HG02884 (cell line): ENCODE data around the gene PPIL6.

Experiments used
- ATAC-seq: cut with Tn5 transposase; IDR thresholded peaks from one replicate; pipeline ENCODE4 v1.9.1; 2021; ENCODE audit warnings: mild to moderate bottlenecking, moderate library complexity; ENCODE audit not compliant: unreplicated experiment

PPIL6 gene

GRCh38 chr6:109440331-109441068 lies at the start of gene PPIL6, which contains the start of gene SMPD2:
PPIL6 (minus strand) TSS chr6:109440628; CDS start chr6:109440590, 38 bp downstream.
SMPD2 (plus strand) TSS chr6:109440724; CDS start chr6:109441122, 398 bp downstream.
- peak; percentile 92 for ATAC-seq

GRCh38 chr6:109488001-109488400 lies 47.6 kb upstream of the PPIL6 start:
- no peak for ATAC-seq

- ATAC-seq: no peak
Measured at GRCh38 chr6:109486068-109486467, 45.6 kb upstream of the PPIL6 start.

GRCh38 chr6:109485266-109485935 lies 45.0 kb upstream of the PPIL6 start:
- ATAC-seq: no peak

GRCh38 chr6:109484122-109484521 lies 43.7 kb upstream of the PPIL6 start:
- ATAC-seq: no peak

GRCh38 chr6:109483735-109484057 lies 43.3 kb upstream of the PPIL6 start:
- no peak for ATAC-seq

- ATAC-seq: peak; percentile 85
Measured at GRCh38 chr6:109482905-109483734, 42.7 kb upstream of the PPIL6 start, which contains the start of gene ZBTB24. ZBTB24 (minus strand) TSS chr6:109483219; CDS start chr6:109482026, 1,193 bp downstream.

GRCh38 chr6:109480993-109481480 lies 40.6 kb upstream of the PPIL6 start:
- no peak for ATAC-seq

- no peak for ATAC-seq
Measured at GRCh38 chr6:109478841-109479624, 38.6 kb upstream of the PPIL6 start.

- no peak for ATAC-seq
Measured at GRCh38 chr6:109478222-109478805, 37.9 kb upstream of the PPIL6 start.

- no peak for ATAC-seq
Measured at GRCh38 chr6:109477725-109478124, 37.3 kb upstream of the PPIL6 start.

GRCh38 chr6:109477184-109477583 lies 36.8 kb upstream of the PPIL6 start:
- no peak for ATAC-seq

GRCh38 chr6:109475625-109476024 lies 35.2 kb upstream of the PPIL6 start:
- ATAC-seq: no peak

GRCh38 chr6:109474995-109475394 lies 34.6 kb upstream of the PPIL6 start:
- ATAC-seq: no peak

- no peak for ATAC-seq
Measured at GRCh38 chr6:109473120-109473519, 32.7 kb upstream of the PPIL6 start.

GRCh38 chr6:109472132-109472995 lies 31.9 kb upstream of the PPIL6 start:
- ATAC-seq: no peak

GRCh38 chr6:109471105-109471810 lies 30.8 kb upstream of the PPIL6 start:
- no peak for ATAC-seq

GRCh38 chr6:109469591-109470189 lies 29.3 kb upstream of the PPIL6 start:
- ATAC-seq: no peak
